GM12874 (cell line): ENCODE results near the gene PCDHGA5.

Experiments
- CTCF ChIP-seq: IDR thresholded peaks from 2 replicates; pipeline ENCODE4 v1.5.1; 2011; ENCODE audit warnings: low read depth, mild to moderate bottlenecking, control low read depth, low read length, moderate library complexity; ENCODE audit not compliant: insufficient read depth

Gene PCDHGA5

GRCh38 chr5:141359790-141360426, 4.1 kb upstream of the PCDHGA5 start, which contains the start of gene PCDHGB2:
TSS of gene PCDHGB2 (plus strand) at chr5:141359994. CDS start at chr5:141360136, 142 bp downstream.
- TF ChIP-seq CTCF = peak; percentile 35; the same call in 1 of the 2 replicates

- TF ChIP-seq CTCF = no peak
Observed at GRCh38 chr5:141360685-141361084, 3.3 kb upstream of the PCDHGA5 start.

- TF ChIP-seq CTCF = no peak
Observed at GRCh38 chr5:141362719-141363118, 1.2 kb upstream of the PCDHGA5 start.

- no peak for TF ChIP-seq CTCF
Observed at GRCh38 chr5:141366016-141366896, 2.3 kb downstream of the PCDHGA5 start.

GRCh38 chr5:141369994-141370848, 6.3 kb downstream of the PCDHGA5 start, which contains the start of gene PCDHGB3:
TSS of gene PCDHGB3 (plus strand) at chr5:141370242. CDS start at chr5:141370395, 153 bp downstream.
- TF ChIP-seq CTCF = peak; percentile 66

- no peak for TF ChIP-seq CTCF
Observed at GRCh38 chr5:141371572-141372475, 7.9 kb downstream of the PCDHGA5 start.
